ENCODE data around the gene ITCH. TPM values are rescaled to one million over a fixed set of nuclear protein-coding genes. Genes with fewer than 3 reads are reported as not detected.
A peak's percentile ranks its signal among the peaks of the same experiment; 100 is the strongest.

ITCH gene
- polyA plus RNA-seq, 3 donors = 13.3 to 26.6 (median 19.9) TPM

GRCh38 chr20:34527016-34527415 lies 163.9 kb downstream of the ITCH start:
- H3K4me3 ChIP-seq (replicated peaks in 1 of 3; ENCODE audit: low read depth in 2 of 3, low read length in 3 of 3) = no peak overlapping the region
- H3K27me3 Mint-ChIP-seq (ENCODE audit: low read depth in 3 of 3) = peaks cover 0 to 2% (median 0%) of the 10 kb centered on the region in 3 donors
- H3K79me2 ChIP-seq (ENCODE audit: insufficient read depth, low read length) = peaks cover 47% of the 10 kb centered on the region
- H3K4me3 Mint-ChIP-seq = no peak overlapping the region
- H3K27ac ChIP-seq (ENCODE audit: low read depth in 1 of 2, low read length in 2 of 2) = no peak overlapping the region
- intact Hi-C loops (cut with micrococcal nuclease) = no loop called here
- H4K20me1 ChIP-seq (ENCODE audit: insufficient read depth, low read length) = peaks cover 85% of the 10 kb centered on the region
- H3K9me3 Mint-ChIP-seq = no peaks in the 10 kb centered on the region
- no peak overlapping the region for H3K4me2 ChIP-seq (replicated peaks; ENCODE audit: extremely low read depth, low read length, poor library complexity, severe bottlenecking)
- no peak overlapping the region for H3K9ac ChIP-seq (ENCODE audit: insufficient read depth, low read length, poor library complexity, severe bottlenecking)
- H3K4me1 Mint-ChIP-seq = peaks cover 7% of the 10 kb centered on the region
- no peaks in the 10 kb centered on the region for H3K4me1 ChIP-seq (ENCODE audit: control insufficient read depth in 1 of 2, insufficient read depth in 2 of 2, low read length in 2 of 2)
- H3K36me3 Mint-ChIP-seq = peaks cover 73 to 85% of the 10 kb centered on the region in 2 donors
- 98% methylated on average over 8 of the region's 10 CpGs for whole genome bisulfite sequencing (ENCODE audit: insufficient coverage)
- no peak for DNase-seq
- H3K27ac Mint-ChIP-seq = peak overlapping the region in 1 of 7 donors; percentile 63
- no peak overlapping the region for H2AFZ ChIP-seq (ENCODE audit: insufficient read depth, low read depth, low read length, poor library complexity, severe bottlenecking)
- peaks cover 56 to 97% of the 10 kb centered on the region in 2 donors for H3K36me3 ChIP-seq (replicated peaks in 1 of 2; ENCODE audit: control insufficient read depth in 1 of 2, insufficient read depth in 2 of 2, low read length in 2 of 2)
- no peaks in the 10 kb centered on the region for H3K27me3 ChIP-seq (ENCODE audit: control insufficient read depth in 2 of 2, insufficient read depth in 2 of 2, low read length in 2 of 2)
- no peaks in the 10 kb centered on the region for H3K9me3 ChIP-seq (replicated peaks in 1 of 2; ENCODE audit: control insufficient read depth in 1 of 2, insufficient read depth in 1 of 2, low read length in 2 of 2)
- no peak for TF ChIP-seq CTCF (IDR thresholded peaks at IDR 0.05)

- H4K20me1 ChIP-seq (ENCODE audit: insufficient read depth, low read length) = peaks cover 78% of the 10 kb centered on the region
- 93% methylated on average over 5 of the region's 5 CpGs for WGBS (ENCODE audit: insufficient coverage)
- peaks cover 2% of the 10 kb centered on the region for H3K4me1 Mint-ChIP-seq
Observed at GRCh38 chr20:34528921-34529297, 165.8 kb downstream of the ITCH start.

More at GRCh38 chr20:34528921-34529297, 165.8 kb downstream of the ITCH start:
- no peaks in the 10 kb centered on the region for H3K27me3 ChIP-seq (ENCODE audit: control insufficient read depth in 2 of 2, insufficient read depth in 2 of 2, low read length in 2 of 2)
- H3K27ac ChIP-seq (ENCODE audit: low read depth in 1 of 2, low read length in 2 of 2) = no peak overlapping the region
- Mint-ChIP-seq H3K9me3 (no peaks in the 10 kb centered on the region), H3K27me3 (ENCODE audit: low read depth in 3 of 3) (peaks cover 0 to 2% (median 0%) of the 10 kb centered on the region in 3 donors), H3K36me3 (peaks cover 68 to 87% of the 10 kb centered on the region in 2 donors), H3K4me3 (no peak overlapping the region), H3K27ac (no peak overlapping the region)
- H3K4me2 ChIP-seq (replicated peaks; ENCODE audit: extremely low read depth, low read length, poor library complexity, severe bottlenecking) = no peak overlapping the region
- peaks cover 67 to 96% of the 10 kb centered on the region in 2 donors for H3K36me3 ChIP-seq (replicated peaks in 1 of 2; ENCODE audit: control insufficient read depth in 1 of 2, insufficient read depth in 2 of 2, low read length in 2 of 2)
- H3K9me3 ChIP-seq (replicated peaks in 1 of 2; ENCODE audit: control insufficient read depth in 1 of 2, insufficient read depth in 1 of 2, low read length in 2 of 2) = no peaks in the 10 kb centered on the region
- no peak for DNase-seq
- no peak overlapping the region for H3K4me3 ChIP-seq (replicated peaks in 1 of 3; ENCODE audit: low read depth in 2 of 3, low read length in 3 of 3)
- no peaks in the 10 kb centered on the region for H3K4me1 ChIP-seq (ENCODE audit: control insufficient read depth in 1 of 2, insufficient read depth in 2 of 2, low read length in 2 of 2)
- no peak overlapping the region for H2AFZ ChIP-seq (ENCODE audit: insufficient read depth, low read depth, low read length, poor library complexity, severe bottlenecking)
- no peak for TF ChIP-seq CTCF (IDR thresholded peaks at IDR 0.05)
- peaks cover 29% of the 10 kb centered on the region for H3K79me2 ChIP-seq (ENCODE audit: insufficient read depth, low read length)
- no peak overlapping the region for H3K9ac ChIP-seq (ENCODE audit: insufficient read depth, low read length, poor library complexity, severe bottlenecking)
- intact Hi-C loops (cut with micrococcal nuclease) = no loop called here
